DND-41 (cell line): ENCODE measurements around the gene RGS19.

Source experiments
- CTCF ChIP-seq: IDR thresholded peaks from 2 replicates; pipeline ENCODE4 v1.5.1; 2012; ENCODE audit warnings: borderline replicate concordance, low read length, moderate library complexity, mild to moderate bottlenecking; ENCODE audit not compliant: poor library complexity, severe bottlenecking; ENCODE audit errors: extremely low read depth
- EZH2 ChIP-seq: IDR thresholded peaks from 3 replicates; pipeline ENCODE4 v1.6.1; 2012; ENCODE audit warnings: borderline replicate concordance, low read depth, mild to moderate bottlenecking, moderate library complexity, low read length, inconsistent platforms; ENCODE audit not compliant: severe bottlenecking

GRCh38 chr20:64116016-64116415, 36.7 kb upstream of the RGS19 start:
- TF ChIP-seq CTCF (no peak), EZH2 (no peak)
